SU-DHL-6 (cell line): ENCODE measurements around the gene TRNP1.

Source experiments
- H2AFZ ChIP-seq: fragments of 200-600 bp; sonication (generic); 2 replicates; pipeline ENCODE4 v1.6.1; 2014; ENCODE audit warnings: low read depth, mild to moderate bottlenecking, moderate library complexity, mixed read lengths, antibody characterized with exemption, low read length; ENCODE audit not compliant: severe bottlenecking
- H3F3A ChIP-seq: fragments of 200-600 bp; shearing (Covaris generic); 2 replicates; pipeline ENCODE4 v1.6.0; 2016; ENCODE audit warnings: antibody characterized with exemption, mild to moderate bottlenecking; ENCODE audit not compliant: insufficient read depth
- H3K27ac ChIP-seq: fragments of 200-600 bp; sonication (generic); 2 replicates; pipeline ENCODE4 v1.5.1; 2016; ENCODE audit warnings: low read depth, mild to moderate bottlenecking, low read length, moderate library complexity, mixed read lengths
- H3K27me3 ChIP-seq: fragments of 200-600 bp; sonication (generic), shearing (Covaris generic); 2 replicates; pipeline ENCODE4 v1.6.0; 2014; ENCODE audit warnings: mild to moderate bottlenecking, low read length
- H3K36me3 ChIP-seq: fragments of 200-600 bp; sonication (generic); 2 replicates; pipeline ENCODE4 v1.6.1; 2014; ENCODE audit warnings: mild to moderate bottlenecking, low read length, mixed read lengths
- H3K4me2 ChIP-seq: fragments of 300-600, 200-600 bp; shearing (Covaris generic), sonication (generic); 2 replicates; pipeline ENCODE4 v1.6.0; 2014; ENCODE audit warnings: low read length, low read depth, mild to moderate bottlenecking; ENCODE audit not compliant: poor library complexity, severe bottlenecking
- H3K4me3 ChIP-seq: fragments of 200-600 bp; sonication (generic); 2 replicates; pipeline ENCODE4 v1.5.1; 2014; ENCODE audit warnings: antibody characterized with exemption, low read length, mild to moderate bottlenecking, mixed read lengths; ENCODE audit not compliant: insufficient read depth, poor library complexity, severe bottlenecking
- H3K79me2 ChIP-seq: fragments of 200-600 bp; sonication (generic); 2 replicates; pipeline ENCODE4 v1.6.1; 2014; ENCODE audit warnings: mild to moderate bottlenecking, low read length, moderate library complexity; ENCODE audit not compliant: insufficient read depth
- H3K9ac ChIP-seq: fragments of 200-600 bp; sonication (generic); 2 replicates; pipeline ENCODE4 v1.7.0; 2014; ENCODE audit warnings: mild to moderate bottlenecking, low read length
- H3K9me2 ChIP-seq: fragments of 200-600 bp; sonication (generic); replicated peaks from 2 replicates; pipeline ENCODE4 v1.6.1; 2014; ENCODE audit warnings: low read length; ENCODE audit not compliant: insufficient read depth
- H3K9me3 ChIP-seq: fragments of 200-600 bp; sonication (generic); 2 replicates; pipeline ENCODE4 v1.6.1; 2014; ENCODE audit warnings: low read length, mixed read lengths; ENCODE audit not compliant: insufficient read depth
- H4K20me1 ChIP-seq: fragments of 200-600 bp; sonication (generic); 2 replicates; pipeline ENCODE4 v1.6.1; 2014; ENCODE audit warnings: low read depth, mild to moderate bottlenecking, antibody characterized with exemption, low read length, moderate library complexity, mixed read lengths
- CTCF ChIP-seq: fragments of 200-600 bp; sonication (generic); IDR thresholded peaks from one replicate; pipeline ENCODE4 v1.5.1; 2017; ENCODE audit warnings: antibody characterized with exemption, mild to moderate bottlenecking, low read length, moderate library complexity; ENCODE audit not compliant: insufficient read depth, poor library complexity, severe bottlenecking
- EZH2phosphoT487 ChIP-seq: fragments of 200-600 bp; sonication (generic), shearing (Covaris generic); conservative IDR thresholded peaks from 2 replicates; pipeline ENCODE4 v1.6.1; 2018; ENCODE audit warnings: mild to moderate bottlenecking, antibody characterized with exemption, low read length, moderate library complexity, mixed read lengths

TRNP1 gene

GRCh38 chr1:27005648-27006496, 12.4 kb downstream of the TRNP1 start:
- H3K27me3 ChIP-seq = no peaks in the 10 kb centered on the region
- TF ChIP-seq EZH2phosphoT487 (no peak), CTCF (no peak)
- no peaks in the 10 kb centered on the region for H3K79me2 ChIP-seq
- no peak overlapping the region for H3K4me3 ChIP-seq
- H3K27ac ChIP-seq = no peak overlapping the region
- H3K9ac ChIP-seq = no peak overlapping the region
- no peaks in the 10 kb centered on the region for H3K9me3 ChIP-seq
- H3K36me3 ChIP-seq = no peaks in the 10 kb centered on the region
- H2AFZ ChIP-seq = no peak overlapping the region
- H3F3A ChIP-seq = no peaks in the 10 kb centered on the region
- no peaks in the 10 kb centered on the region for H3K9me2 ChIP-seq
- H3K4me2 ChIP-seq = no peak overlapping the region
- H4K20me1 ChIP-seq = no peaks in the 10 kb centered on the region

GRCh38 chr1:27006683-27007082, 13.2 kb downstream of the TRNP1 start:
- Histone ChIP-seq H3K27ac (no peak overlapping the region), H3F3A (no peaks in the 10 kb centered on the region), H3K9me2 (no peaks in the 10 kb centered on the region), H2AFZ (no peak overlapping the region), H3K36me3 (no peaks in the 10 kb centered on the region), H3K4me2 (no peak overlapping the region), H3K9ac (no peak overlapping the region), H3K79me2 (no peaks in the 10 kb centered on the region), H3K4me3 (no peak overlapping the region), H4K20me1 (no peaks in the 10 kb centered on the region), H3K27me3 (no peaks in the 10 kb centered on the region), H3K9me3 (no peaks in the 10 kb centered on the region)
- no peak for TF ChIP-seq EZH2phosphoT487
- TF ChIP-seq CTCF = no peak

- Histone ChIP-seq H3K9ac (no peak overlapping the region), H3K36me3 (no peaks in the 10 kb centered on the region)
Observed at GRCh38 chr1:27007909-27008582, 14.6 kb downstream of the TRNP1 start.

More at GRCh38 chr1:27007909-27008582, 14.6 kb downstream of the TRNP1 start:
- H3K4me2 ChIP-seq = no peak overlapping the region
- TF ChIP-seq EZH2phosphoT487 = no peak
- TF ChIP-seq CTCF = no peak
- H3F3A ChIP-seq = no peaks in the 10 kb centered on the region
- no peaks in the 10 kb centered on the region for H3K27me3 ChIP-seq
- no peaks in the 10 kb centered on the region for H3K79me2 ChIP-seq
- no peak overlapping the region for H3K4me3 ChIP-seq
- H3K27ac ChIP-seq = no peak overlapping the region
- H3K9me3 ChIP-seq = no peaks in the 10 kb centered on the region
- H4K20me1 ChIP-seq = no peaks in the 10 kb centered on the region
- H2AFZ ChIP-seq = no peak overlapping the region
- no peaks in the 10 kb centered on the region for H3K9me2 ChIP-seq
